NCI-H1105 (cell line): ENCODE data around the gene DPH7.
"Not testable (repeated sequence)": the region's sequence is repeated elsewhere in the genome, so short reads cannot be mapped to it uniquely, and the experiment has no call there.

Experiments used
- DNase-seq: peaks from one replicate; lab custom pipeline; 2025; lab: John Stamatoyannopoulos, UW

DPH7 gene

GRCh38 chr9:137516144-137516917, 62.4 kb downstream of the DPH7 start:
- no peak for DNase-seq

GRCh38 chr9:137515338-137515724, 63.4 kb downstream of the DPH7 start:
- DNase-seq: no peak

- DNase-seq: no peak
Observed at GRCh38 chr9:137514691-137515337, 63.9 kb downstream of the DPH7 start.

GRCh38 chr9:137513801-137514570, 64.7 kb downstream of the DPH7 start:
- DNase-seq: not testable (repeated sequence)

- DNase-seq: not testable (repeated sequence)
Observed at GRCh38 chr9:137513136-137513535, 65.6 kb downstream of the DPH7 start.

GRCh38 chr9:137511758-137512463, 66.8 kb downstream of the DPH7 start:
- no peak for DNase-seq

- not testable (repeated sequence) for DNase-seq
Observed at GRCh38 chr9:137511126-137511525, 67.6 kb downstream of the DPH7 start.

- no peak for DNase-seq
Observed at GRCh38 chr9:137509198-137509597, 69.5 kb downstream of the DPH7 start.

- DNase-seq: no peak
Observed at GRCh38 chr9:137506702-137507171, 72.0 kb downstream of the DPH7 start.

GRCh38 chr9:137506274-137506673, 72.5 kb downstream of the DPH7 start:
- no peak for DNase-seq

GRCh38 chr9:137505421-137506140, 73.1 kb downstream of the DPH7 start:
- DNase-seq: no peak
